HG02588 (cell line): ENCODE data around the gene PEX13.
"Not testable (repeated sequence)": the region's sequence is repeated elsewhere in the genome, so short reads cannot be mapped to it uniquely, and the experiment has no call there.

Source experiments
- ATAC-seq: cut with Tn5 transposase; IDR thresholded peaks from one replicate; pipeline ENCODE4 v1.9.1; 2021; ENCODE audit warnings: mild to moderate bottlenecking, moderate library complexity; ENCODE audit not compliant: unreplicated experiment

PEX13 gene, protein sequence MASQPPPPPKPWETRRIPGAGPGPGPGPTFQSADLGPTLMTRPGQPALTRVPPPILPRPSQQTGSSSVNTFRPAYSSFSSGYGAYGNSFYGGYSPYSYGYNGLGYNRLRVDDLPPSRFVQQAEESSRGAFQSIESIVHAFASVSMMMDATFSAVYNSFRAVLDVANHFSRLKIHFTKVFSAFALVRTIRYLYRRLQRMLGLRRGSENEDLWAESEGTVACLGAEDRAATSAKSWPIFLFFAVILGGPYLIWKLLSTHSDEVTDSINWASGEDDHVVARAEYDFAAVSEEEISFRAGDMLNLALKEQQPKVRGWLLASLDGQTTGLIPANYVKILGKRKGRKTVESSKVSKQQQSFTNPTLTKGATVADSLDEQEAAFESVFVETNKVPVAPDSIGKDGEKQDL

DNA sequence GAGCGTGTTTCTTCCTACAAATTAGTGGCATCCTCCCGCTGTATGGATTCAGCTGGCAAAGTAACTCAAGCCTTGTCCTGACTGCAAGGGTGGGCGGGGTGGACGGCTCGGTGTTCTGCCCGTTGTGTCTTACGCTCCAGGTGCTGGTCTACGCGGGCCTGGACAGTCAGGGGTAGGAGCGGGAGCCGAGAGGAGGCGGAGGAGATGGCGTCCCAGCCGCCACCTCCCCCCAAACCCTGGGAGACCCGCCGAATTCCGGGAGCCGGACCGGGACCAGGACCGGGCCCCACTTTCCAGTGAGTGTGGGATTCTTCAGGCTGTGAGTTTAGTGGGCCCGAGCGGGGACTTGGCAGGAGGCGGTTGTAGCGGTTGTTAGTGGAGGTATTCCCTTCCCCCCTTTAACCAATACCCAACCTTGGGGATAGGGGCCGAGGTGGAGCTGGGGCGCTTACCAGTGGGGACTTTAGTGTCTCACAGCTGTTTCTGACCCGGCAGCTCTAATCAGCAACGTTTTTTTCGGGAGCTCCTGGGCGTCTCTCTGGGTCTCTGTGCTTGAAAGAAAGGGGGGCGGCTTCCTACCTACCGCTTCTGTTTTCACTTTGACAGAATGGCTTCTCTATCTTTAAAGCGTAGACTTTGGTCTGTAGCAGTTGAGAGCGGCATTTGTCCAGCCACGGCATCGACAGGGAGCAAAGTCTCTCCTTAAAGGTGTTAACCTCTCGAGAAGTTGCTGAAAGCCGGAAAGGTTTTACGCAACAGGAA is at the start of gene PEX13, which contains the start of gene PUS10:
Gene PEX13, plus strand, starts transcription at position 165 of the 762 bp plus-strand sequence. Its CDS starts 40 bp downstream, at position 205.
Gene PUS10, minus strand, starts transcription at position 700 of the 762 bp plus-strand sequence. CDS start 6,365 bp downstream, outside the sequence.
- peak; percentile 81 for ATAC-seq

GRCh38 chr2:60972889-60973656 is 44.4 kb upstream of the PEX13 start:
- ATAC-seq, result no peak

DNA sequence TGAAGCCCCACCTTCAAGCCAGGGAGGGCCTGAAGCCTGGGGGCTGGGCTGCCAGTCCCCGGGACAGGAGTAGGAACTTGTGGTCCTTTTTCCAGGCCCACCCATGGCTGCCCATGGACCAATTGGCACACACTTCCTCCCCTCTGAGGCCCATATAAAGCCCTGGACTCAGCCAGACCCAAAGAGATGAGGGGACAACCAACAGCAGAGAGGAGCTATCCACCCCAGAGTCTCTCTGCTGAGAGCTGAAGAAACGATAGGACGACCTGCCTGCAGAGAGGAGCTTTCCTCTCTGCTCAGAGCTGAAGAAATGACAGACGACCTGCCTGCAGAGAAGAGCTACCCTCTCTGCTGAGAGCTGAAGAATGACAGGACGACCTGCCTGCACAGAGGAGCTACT is 43.8 kb upstream of the PEX13 start:
- no peak for ATAC-seq

DNA sequence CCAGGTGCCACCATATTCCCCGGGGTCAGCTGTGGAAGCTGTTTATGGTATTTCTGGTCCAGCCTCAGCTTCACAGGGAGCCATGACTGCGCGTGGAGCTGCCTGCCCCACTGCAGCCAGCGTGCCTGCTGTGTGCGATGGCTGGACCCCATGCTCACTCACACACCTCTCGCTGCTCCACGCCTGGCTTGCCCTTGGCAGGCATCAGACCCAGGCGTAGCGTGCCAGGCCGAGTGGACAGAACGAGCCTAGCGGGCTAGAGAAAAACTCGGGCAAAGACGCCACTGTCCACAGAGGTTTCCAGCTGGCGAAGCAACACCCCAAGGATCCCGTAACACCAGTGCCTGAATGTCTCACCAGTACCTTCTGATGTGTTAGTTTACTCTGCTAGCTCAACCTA is 42.9 kb upstream of the PEX13 start:
- ATAC-seq, result no peak

DNA sequence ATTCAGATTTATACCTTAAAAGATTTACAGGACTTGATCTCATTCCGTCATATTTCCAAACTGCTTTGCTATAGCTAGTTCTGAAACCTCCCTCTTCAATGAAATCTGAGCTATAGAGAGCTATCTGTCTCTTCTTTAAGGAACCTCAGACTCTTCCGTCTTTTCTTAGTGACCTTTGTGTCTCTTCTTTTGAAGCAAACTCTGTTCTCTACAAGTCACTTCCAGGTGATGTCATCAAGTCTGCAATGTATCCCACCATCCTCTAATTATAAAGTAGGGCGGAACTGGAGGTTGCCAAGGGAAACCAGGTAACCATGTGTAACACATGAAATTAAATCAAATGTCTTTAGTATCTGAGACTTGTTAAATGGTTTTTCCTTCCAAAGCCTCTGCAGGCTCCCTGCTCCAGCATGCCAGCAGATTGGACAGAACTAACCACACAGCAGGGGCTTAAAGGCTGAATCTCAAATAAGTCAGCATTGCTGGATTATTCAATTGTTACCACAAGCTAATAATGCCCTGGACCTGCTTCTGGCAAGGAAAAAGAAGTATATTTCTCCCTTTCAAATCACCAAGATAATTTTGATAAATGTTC is 41.2 kb upstream of the PEX13 start:
- no peak for ATAC-seq

DNA sequence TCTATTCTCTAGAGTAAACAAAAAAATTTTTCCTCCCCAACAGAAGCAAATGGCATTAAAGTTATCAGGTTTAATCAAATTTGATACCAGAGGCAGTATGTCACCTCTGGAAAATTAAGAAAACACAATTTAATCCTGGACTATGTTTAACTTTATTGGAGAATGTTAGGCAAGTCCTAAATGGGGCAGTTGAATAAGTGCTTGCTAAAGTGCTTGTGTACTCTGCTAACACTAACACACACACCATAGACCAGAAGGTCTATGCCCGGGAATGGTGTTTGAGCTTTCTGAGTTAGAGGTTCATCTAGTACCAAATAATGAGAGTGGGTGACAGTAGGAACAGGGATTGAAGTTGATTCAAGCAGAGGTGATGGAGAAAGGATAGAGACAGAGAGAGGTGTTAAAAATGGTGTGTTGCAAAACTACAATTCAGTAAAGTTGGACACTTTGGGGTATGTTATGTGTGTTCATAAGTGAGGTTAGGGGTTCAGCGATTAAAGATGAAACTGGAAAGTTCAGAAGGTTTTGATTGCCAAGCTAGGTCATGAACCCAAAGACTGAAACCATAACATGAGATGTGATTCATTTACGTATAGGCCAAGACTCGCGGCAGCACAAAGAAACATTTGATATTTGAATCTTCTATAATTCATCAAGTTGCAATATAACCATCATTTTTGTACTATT is 40.5 kb upstream of the PEX13 start:
- ATAC-seq, result peak; percentile 47

DNA sequence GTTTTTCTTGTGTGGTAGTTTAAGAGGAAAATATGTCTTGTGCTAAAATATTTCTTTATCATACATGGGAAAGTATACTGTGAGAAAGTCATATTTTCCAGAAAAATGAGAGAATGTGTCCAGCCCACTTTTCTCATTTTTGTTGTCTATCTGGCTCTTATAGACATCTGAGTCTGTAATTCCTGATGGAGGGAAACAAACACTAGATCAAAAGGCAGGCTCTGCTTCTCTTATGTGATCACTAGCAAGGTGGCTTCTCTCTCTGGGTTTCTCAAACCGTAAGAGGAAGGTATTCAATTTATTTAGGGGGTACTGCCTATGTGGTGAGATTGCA is 40.0 kb upstream of the PEX13 start:
- no peak for ATAC-seq

DNA sequence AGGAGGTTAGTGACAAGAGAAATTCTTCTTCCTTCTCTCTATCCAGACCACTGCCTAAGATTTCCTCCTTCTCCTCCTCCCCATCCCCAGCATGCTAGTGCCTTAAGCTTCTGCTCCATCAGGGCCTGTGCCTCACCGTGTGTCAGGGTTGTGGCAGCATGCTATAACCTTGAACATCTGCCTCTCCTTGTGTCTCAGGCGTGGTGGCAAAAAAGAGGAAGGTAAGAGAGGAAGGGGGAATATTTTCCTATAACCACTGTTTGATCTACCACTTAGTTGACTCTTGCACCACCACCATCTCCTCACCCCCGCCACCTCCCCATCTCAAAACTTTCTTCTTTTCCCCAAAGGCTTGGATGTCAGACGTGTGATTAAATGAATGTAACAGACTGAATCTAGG is 38.3 kb upstream of the PEX13 start:
- no peak for ATAC-seq

- no peak for ATAC-seq
Measured at GRCh38 chr2:60980071-60980815, 37.3 kb upstream of the PEX13 start.

- not testable (repeated sequence) for ATAC-seq
Measured at GRCh38 chr2:60982066-60982465, 35.5 kb upstream of the PEX13 start.

- ATAC-seq, result no peak
Measured at GRCh38 chr2:60984720-60985119, 32.8 kb upstream of the PEX13 start.

GRCh38 chr2:60987041-60987440 is 30.5 kb upstream of the PEX13 start:
- no peak for ATAC-seq

DNA sequence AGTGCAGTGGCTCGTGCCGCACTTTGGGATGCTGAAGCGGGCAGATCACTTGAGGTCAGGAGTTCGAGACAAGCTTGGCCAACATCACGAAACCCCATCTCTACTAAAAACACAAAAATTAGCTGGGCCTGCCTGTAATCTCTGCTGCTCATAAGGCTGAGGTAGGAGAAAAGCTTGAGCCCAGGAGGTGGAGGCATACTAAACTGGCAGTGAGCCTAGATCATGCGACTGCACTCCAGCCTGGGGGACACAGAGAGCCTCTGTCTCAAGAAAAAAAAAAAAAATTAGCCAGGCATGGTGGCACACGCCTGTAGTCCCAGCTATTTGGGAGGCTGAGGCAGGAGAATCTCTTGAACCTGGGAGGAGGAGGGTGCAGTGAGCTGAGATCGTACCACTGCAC is 29.9 kb upstream of the PEX13 start:
- not testable (repeated sequence) for ATAC-seq

- ATAC-seq, result no peak
Measured at GRCh38 chr2:60989259-60989658, 28.3 kb upstream of the PEX13 start.

DNA sequence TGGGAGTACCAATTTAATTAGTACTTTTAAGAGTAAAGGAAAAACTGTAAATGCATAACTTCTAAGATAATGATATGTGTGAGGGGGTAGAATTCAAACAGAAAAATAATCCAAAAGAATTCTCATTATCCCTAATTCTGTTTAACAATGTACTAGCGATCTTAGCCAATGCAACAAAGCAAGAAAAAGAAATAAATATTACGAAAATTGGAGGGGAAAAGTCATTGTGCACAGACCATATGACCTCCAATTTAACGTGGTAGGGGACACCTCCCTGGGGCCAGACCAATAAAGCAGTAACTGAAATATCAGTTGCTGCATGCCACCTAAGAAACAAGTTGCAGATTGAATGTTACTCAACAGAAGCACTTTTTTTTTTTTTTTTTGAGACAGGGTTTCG is 25.9 kb upstream of the PEX13 start:
- ATAC-seq, result no peak

DNA sequence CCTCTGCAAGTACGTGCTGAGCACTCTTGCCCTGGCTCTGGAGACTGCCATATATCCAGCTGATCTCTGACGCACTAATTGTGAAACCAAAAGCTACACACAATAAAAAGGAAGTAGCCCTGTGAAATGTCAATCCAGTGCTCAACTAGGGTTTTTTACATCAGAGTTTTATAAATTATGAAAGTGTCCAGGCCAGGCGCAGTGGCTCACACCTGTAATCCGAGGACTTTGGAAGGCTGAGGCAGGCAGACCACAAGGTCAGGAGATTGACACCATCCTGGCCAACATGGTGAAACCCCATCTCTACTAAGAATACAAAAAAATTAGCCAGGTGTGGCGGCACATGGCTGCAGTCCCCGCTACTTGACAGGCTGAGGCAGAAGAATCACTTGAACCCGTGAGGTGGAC is 24.5 kb upstream of the PEX13 start:
- ATAC-seq, result peak; percentile 99

DNA sequence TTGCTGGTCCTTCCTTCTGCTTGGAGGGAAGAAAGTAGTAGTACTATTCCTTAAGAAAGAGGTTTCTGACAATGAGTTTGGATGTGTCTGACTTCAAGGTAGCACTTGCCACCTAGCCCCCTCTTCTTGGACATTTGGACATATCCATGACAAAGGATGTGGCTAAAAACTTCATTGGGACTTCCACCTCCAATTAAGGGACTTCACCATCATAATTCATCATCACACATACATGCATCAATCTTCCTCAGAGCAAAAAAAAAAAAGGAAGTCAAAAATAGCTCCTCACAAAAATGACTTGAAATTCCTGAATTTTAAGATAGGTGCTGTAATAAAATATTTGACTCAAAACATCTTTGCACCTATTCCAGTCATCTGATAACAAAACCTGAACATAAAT is 23.4 kb upstream of the PEX13 start:
- ATAC-seq, result no peak

GRCh38 chr2:60998628-60999545 is 18.6 kb upstream of the PEX13 start:
- ATAC-seq, result no peak

- no peak for ATAC-seq
Measured at GRCh38 chr2:61005736-61006135, 11.8 kb upstream of the PEX13 start.
